Measurements from ENCODE around the gene CHD2.

The CHD2 gene

GRCh38 chr15:92936693-92937092 lies 36.6 kb downstream of the CHD2 start:
- Histone ChIP-seq H3K18ac (ENCODE audit: low read depth in 1 of 2, low read length in 2 of 2) (no peak overlapping the region), H2BK15ac (ENCODE audit: low read depth, poor library complexity, severe bottlenecking) (no peak overlapping the region), H2AFZ (ENCODE audit: low read depth, low read length) (no peak overlapping the region), H2AK5ac (ENCODE audit: low read length, severe bottlenecking) (no peak overlapping the region), H3K4me1 (ENCODE audit: control insufficient read depth, insufficient read depth, low read depth, low read length) (peaks cover 3% of the 10 kb centered on the region), H3K79me1 (replicated peaks; ENCODE audit: low read length, poor library complexity, severe bottlenecking) (peaks cover 7% of the 10 kb centered on the region), H2BK5ac (ENCODE audit: low read depth, low read length, poor library complexity, severe bottlenecking) (no peak overlapping the region), H2BK120ac (ENCODE audit: low read depth, low read length) (no peak overlapping the region), H3K36me3 (ENCODE audit: control insufficient read depth in 1 of 2, insufficient read depth in 2 of 2, low read depth in 1 of 2, low read length in 2 of 2) (peaks cover 31 to 87% of the 10 kb centered on the region in 2 experiments), H3K27ac (ENCODE audit: low read length, poor library complexity, severe bottlenecking) (no peak overlapping the region), H4K8ac (ENCODE audit: low read length) (no peak overlapping the region), H3K4me3 (ENCODE audit: insufficient read depth in 1 of 2, low read depth in 1 of 2, low read length in 2 of 2) (no peak overlapping the region), H3K14ac (ENCODE audit: low read length in 2 of 2) (no peak overlapping the region), H3K9ac (ENCODE audit: low read length) (no peak overlapping the region), H3K4ac (ENCODE audit: low read depth in 1 of 2, low read length in 2 of 2) (no peak overlapping the region), H3K27me3 (ENCODE audit: control insufficient read depth in 1 of 2, insufficient read depth in 1 of 2, low read length in 2 of 2) (no peaks in the 10 kb centered on the region), H3K9me3 (ENCODE audit: control insufficient read depth, low read length) (no peaks in the 10 kb centered on the region), H3K4me2 (ENCODE audit: low read length, poor library complexity, severe bottlenecking) (no peak overlapping the region), H2BK12ac (ENCODE audit: low read length in 2 of 2) (no peak overlapping the region), H4K91ac (ENCODE audit: low read length) (no peak overlapping the region), H3K23ac (ENCODE audit: low read length in 2 of 2) (no peak overlapping the region)
- DNase-seq: no peak
- WGBS: 100% methylated on average over 1 of the region's 2 CpGs

DNA sequence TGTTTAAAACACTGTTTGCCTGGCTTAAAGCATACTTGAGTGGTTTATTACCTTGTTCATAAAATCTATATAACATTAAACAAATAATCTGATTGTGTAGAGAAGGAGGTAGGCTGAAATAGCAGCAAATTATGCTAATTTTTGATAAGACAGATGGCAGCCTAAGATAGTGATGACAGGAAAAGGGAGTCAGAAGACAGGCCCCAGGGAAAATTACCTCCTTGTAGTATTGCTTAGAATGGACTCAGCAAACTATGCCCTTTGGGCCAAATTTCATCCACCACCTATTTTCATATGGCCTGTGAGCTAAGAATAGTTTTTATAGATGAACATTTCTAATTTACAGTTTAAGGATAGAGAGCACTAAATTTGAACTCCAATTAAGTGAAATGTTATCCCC lies 37.8 kb downstream of the CHD2 start:
- Histone ChIP-seq H3K9ac (ENCODE audit: low read length) (peak overlapping the region; percentile 24), H3K36me3 (ENCODE audit: control insufficient read depth in 1 of 2, insufficient read depth in 2 of 2, low read depth in 1 of 2, low read length in 2 of 2) (peaks cover 23 to 95% of the 10 kb centered on the region in 2 experiments), H3K27ac (ENCODE audit: low read length, poor library complexity, severe bottlenecking) (no peak overlapping the region), H4K8ac (ENCODE audit: low read length) (no peak overlapping the region), H3K79me1 (replicated peaks; ENCODE audit: low read length, poor library complexity, severe bottlenecking) (peaks cover 7% of the 10 kb centered on the region), H3K18ac (ENCODE audit: low read depth in 1 of 2, low read length in 2 of 2) (no peak overlapping the region), H3K27me3 (ENCODE audit: control insufficient read depth in 1 of 2, insufficient read depth in 1 of 2, low read length in 2 of 2) (no peaks in the 10 kb centered on the region), H2BK5ac (ENCODE audit: low read depth, low read length, poor library complexity, severe bottlenecking) (no peak overlapping the region), H2BK12ac (ENCODE audit: low read length in 2 of 2) (no peak overlapping the region), H3K9me3 (ENCODE audit: control insufficient read depth, low read length) (no peaks in the 10 kb centered on the region), H3K4ac (ENCODE audit: low read depth in 1 of 2, low read length in 2 of 2) (no peak overlapping the region), H4K91ac (ENCODE audit: low read length) (no peak overlapping the region), H3K4me3 (ENCODE audit: insufficient read depth in 1 of 2, low read depth in 1 of 2, low read length in 2 of 2) (no peak overlapping the region), H3K23ac (ENCODE audit: low read length in 2 of 2) (no peak overlapping the region), H3K4me1 (ENCODE audit: control insufficient read depth, insufficient read depth, low read depth, low read length) (peaks cover 3% of the 10 kb centered on the region), H2BK15ac (ENCODE audit: low read depth, poor library complexity, severe bottlenecking) (no peak overlapping the region), H2BK120ac (ENCODE audit: low read depth, low read length) (no peak overlapping the region), H3K4me2 (ENCODE audit: low read length, poor library complexity, severe bottlenecking) (no peak overlapping the region), H3K14ac (ENCODE audit: low read length in 2 of 2) (no peak overlapping the region), H2AFZ (ENCODE audit: low read depth, low read length) (no peak overlapping the region), H2AK5ac (ENCODE audit: low read length, severe bottlenecking) (no peak overlapping the region)
- DNase-seq: no peak

DNA sequence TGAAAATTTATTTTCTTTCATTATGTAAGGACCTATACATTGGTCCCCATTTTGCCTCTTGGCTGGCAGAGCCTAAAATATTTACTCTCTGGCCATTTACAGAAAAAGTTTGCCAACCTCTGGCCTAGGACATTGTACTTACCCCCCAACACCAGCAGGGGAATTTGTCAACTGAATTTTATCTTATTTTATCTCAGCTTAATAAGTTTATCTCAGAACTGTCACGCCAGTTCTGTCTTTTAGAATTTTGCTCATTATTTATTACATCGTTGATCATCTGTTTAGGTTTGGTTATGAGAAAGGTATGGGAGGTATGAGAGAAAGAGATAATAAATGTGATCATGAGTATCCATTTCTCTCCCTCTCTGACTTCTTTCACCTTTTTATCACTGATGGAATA lies 38.3 kb downstream of the CHD2 start:
- Histone ChIP-seq H3K4me2 (ENCODE audit: low read length, poor library complexity, severe bottlenecking) (no peak overlapping the region), H2BK15ac (ENCODE audit: low read depth, poor library complexity, severe bottlenecking) (no peak overlapping the region), H4K91ac (ENCODE audit: low read length) (no peak overlapping the region), H3K4ac (ENCODE audit: low read depth in 1 of 2, low read length in 2 of 2) (no peak overlapping the region), H3K4me3 (ENCODE audit: insufficient read depth in 1 of 2, low read depth in 1 of 2, low read length in 2 of 2) (no peak overlapping the region), H3K27ac (ENCODE audit: low read length, poor library complexity, severe bottlenecking) (no peak overlapping the region), H2BK12ac (ENCODE audit: low read length in 2 of 2) (no peak overlapping the region), H3K14ac (ENCODE audit: low read length in 2 of 2) (no peak overlapping the region), H3K9me3 (ENCODE audit: control insufficient read depth, low read length) (no peaks in the 10 kb centered on the region), H3K4me1 (ENCODE audit: control insufficient read depth, insufficient read depth, low read depth, low read length) (peaks cover 3% of the 10 kb centered on the region), H3K36me3 (ENCODE audit: control insufficient read depth in 1 of 2, insufficient read depth in 2 of 2, low read depth in 1 of 2, low read length in 2 of 2) (peaks cover 22 to 95% of the 10 kb centered on the region in 2 experiments), H3K27me3 (ENCODE audit: control insufficient read depth in 1 of 2, insufficient read depth in 1 of 2, low read length in 2 of 2) (no peaks in the 10 kb centered on the region), H4K8ac (ENCODE audit: low read length) (no peak overlapping the region), H2BK5ac (ENCODE audit: low read depth, low read length, poor library complexity, severe bottlenecking) (no peak overlapping the region), H2AFZ (ENCODE audit: low read depth, low read length) (no peak overlapping the region), H3K79me1 (replicated peaks; ENCODE audit: low read length, poor library complexity, severe bottlenecking) (peaks cover 7% of the 10 kb centered on the region), H3K23ac (ENCODE audit: low read length in 2 of 2) (no peak overlapping the region), H3K18ac (ENCODE audit: low read depth in 1 of 2, low read length in 2 of 2) (no peak overlapping the region), H2BK120ac (ENCODE audit: low read depth, low read length) (no peak overlapping the region), H3K9ac (ENCODE audit: low read length) (no peak overlapping the region), H2AK5ac (ENCODE audit: low read length, severe bottlenecking) (no peak overlapping the region)
- DNase-seq: no peak
- WGBS: 100% methylated on average over 2 of the region's 2 CpGs

DNA sequence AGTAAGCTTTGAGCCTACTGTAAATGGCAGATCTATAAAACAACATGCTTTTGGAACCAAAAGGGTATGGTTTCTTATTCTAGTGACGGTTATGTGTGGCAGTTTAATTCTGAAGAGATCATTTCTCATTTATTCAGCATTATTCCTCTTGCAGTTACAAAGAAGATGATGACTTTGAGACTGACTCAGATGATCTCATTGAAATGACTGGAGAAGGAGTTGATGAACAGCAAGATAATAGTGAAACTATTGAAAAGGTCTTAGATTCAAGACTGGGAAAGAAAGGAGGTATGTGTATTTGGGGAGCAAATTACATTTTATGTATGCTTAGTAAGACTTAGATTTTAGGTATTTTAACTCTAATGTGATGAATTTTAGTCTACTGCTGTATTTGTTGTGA lies 41.5 kb downstream of the CHD2 start:
- H3K4me1 ChIP-seq (ENCODE audit: control insufficient read depth, insufficient read depth, low read depth, low read length): peaks cover 3% of the 10 kb centered on the region
- no peak overlapping the region for H3K23ac ChIP-seq (ENCODE audit: low read length in 2 of 2)
- H2BK15ac ChIP-seq (ENCODE audit: low read depth, poor library complexity, severe bottlenecking): no peak overlapping the region
- H3K79me1 ChIP-seq (replicated peaks; ENCODE audit: low read length, poor library complexity, severe bottlenecking): peaks cover 6% of the 10 kb centered on the region
- no peak overlapping the region for H3K4ac ChIP-seq (ENCODE audit: low read depth in 1 of 2, low read length in 2 of 2)
- no peak overlapping the region for H3K9ac ChIP-seq (ENCODE audit: low read length)
- WGBS: no CpG with 5 or more reads among the region's 1 CpG
- H2BK5ac ChIP-seq (ENCODE audit: low read depth, low read length, poor library complexity, severe bottlenecking): no peak overlapping the region
- no peak overlapping the region for H3K4me3 ChIP-seq (ENCODE audit: insufficient read depth in 1 of 2, low read depth in 1 of 2, low read length in 2 of 2)
- H3K36me3 ChIP-seq (ENCODE audit: control insufficient read depth in 1 of 2, insufficient read depth in 2 of 2, low read depth in 1 of 2, low read length in 2 of 2): peaks cover 24 to 96% of the 10 kb centered on the region in 2 experiments
- no peak overlapping the region for H2AFZ ChIP-seq (ENCODE audit: low read depth, low read length)
- H3K9me3 ChIP-seq (ENCODE audit: control insufficient read depth, low read length): peaks cover 9% of the 10 kb centered on the region
- H2BK120ac ChIP-seq (ENCODE audit: low read depth, low read length): no peak overlapping the region
- no peak overlapping the region for H4K8ac ChIP-seq (ENCODE audit: low read length)
- no peaks in the 10 kb centered on the region for H3K27me3 ChIP-seq (ENCODE audit: control insufficient read depth in 1 of 2, insufficient read depth in 1 of 2, low read length in 2 of 2)
- H3K27ac ChIP-seq (ENCODE audit: low read length, poor library complexity, severe bottlenecking): no peak overlapping the region
- no peak overlapping the region for H3K18ac ChIP-seq (ENCODE audit: low read depth in 1 of 2, low read length in 2 of 2)
- H3K4me2 ChIP-seq (ENCODE audit: low read length, poor library complexity, severe bottlenecking): no peak overlapping the region
- no peak overlapping the region for H2BK12ac ChIP-seq (ENCODE audit: low read length in 2 of 2)
- no peak overlapping the region for H3K14ac ChIP-seq (ENCODE audit: low read length in 2 of 2)
- H2AK5ac ChIP-seq (ENCODE audit: low read length, severe bottlenecking): no peak overlapping the region
- no peak for DNase-seq
- H4K91ac ChIP-seq (ENCODE audit: low read length): no peak overlapping the region

Measured in mesenchymal stem cell (in vitro differentiated cells and primary cell).